GM11168 (cell line): ENCODE data around the gene HNRNPU.
"Not testable (repeated sequence)": the region's sequence is repeated elsewhere in the genome, so short reads cannot be mapped to it uniquely, and the experiment has no call there.

Source experiments
- in situ Hi-C: fragments of 300-500 bp; cut with MboI; formaldehyde crosslinking; loops from one replicate; pipeline ENCODE4 v1.12.0; 2022; ENCODE audit warnings: low sequenced_read_pairs; ENCODE audit not compliant: unreplicated experiment

HNRNPU gene

DNA sequence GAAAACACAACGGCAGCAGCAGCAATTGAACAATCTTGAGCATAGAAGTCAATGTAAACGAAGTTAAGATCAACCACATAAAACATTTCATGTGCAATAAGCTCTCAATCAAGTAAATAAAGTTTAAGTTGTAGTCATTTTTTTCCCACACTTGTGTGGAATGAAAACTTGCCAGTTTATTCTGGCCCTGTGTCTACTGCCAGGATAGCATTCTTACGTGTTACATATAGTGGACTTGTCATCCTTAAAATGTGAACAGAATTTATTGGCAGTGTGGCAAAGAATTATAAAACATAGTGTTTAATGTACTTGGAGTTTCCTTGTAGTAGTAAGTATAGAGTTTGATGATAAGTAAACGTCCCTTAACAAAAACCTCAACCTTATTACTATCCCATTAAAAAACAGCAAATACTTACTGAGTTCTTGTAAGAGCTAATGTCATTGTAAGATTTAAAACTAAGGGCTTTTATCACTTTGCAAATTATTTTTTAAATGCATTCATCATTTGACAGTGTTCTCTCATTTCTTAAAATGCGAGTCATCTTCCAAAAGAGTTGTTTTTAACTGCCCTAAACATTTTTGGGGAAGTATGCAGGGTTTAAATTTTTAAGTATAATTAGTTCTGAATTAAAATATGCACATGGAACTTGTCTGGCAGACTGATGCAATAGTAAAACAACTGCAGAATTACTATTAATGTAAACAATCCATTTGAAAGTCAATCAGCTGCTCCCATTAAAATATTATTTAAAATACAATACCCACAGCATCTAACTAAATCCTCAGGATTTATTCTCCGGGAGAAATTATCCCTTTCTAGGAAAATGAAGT lies 21.0 kb downstream of the HNRNPU start:
- in situ Hi-C loops = no loop called here

DNA sequence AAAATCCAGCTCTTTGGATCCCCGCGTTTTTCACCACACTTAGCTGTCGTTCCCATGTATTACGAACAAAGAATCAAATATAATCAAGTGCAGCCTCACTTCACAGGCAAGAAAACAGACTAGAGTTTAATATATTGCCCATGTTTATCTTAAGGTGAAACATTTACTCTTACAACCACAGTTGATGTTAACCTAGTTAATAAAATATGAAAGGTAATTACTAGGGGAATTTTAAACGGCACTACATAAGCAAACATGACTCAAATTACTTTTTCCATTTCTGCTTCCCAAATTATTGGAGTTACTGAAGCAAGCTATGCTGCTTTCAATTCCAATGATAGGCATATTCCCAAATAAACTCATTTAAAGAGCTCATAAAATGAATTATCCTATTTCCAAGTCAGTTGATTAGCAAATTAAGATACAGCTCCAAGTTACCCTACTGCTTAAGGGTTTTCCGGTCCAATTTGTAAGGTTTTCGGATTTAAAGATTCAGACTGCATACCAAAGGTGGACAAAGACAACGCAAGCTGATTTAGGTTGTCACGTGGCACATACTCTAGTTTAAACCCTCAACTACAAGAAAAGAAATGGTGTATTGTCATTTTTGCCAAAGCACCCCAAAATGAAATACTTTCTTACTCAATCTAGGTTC lies 22.9 kb downstream of the HNRNPU start:
- in situ Hi-C loops = no loop called here

DNA sequence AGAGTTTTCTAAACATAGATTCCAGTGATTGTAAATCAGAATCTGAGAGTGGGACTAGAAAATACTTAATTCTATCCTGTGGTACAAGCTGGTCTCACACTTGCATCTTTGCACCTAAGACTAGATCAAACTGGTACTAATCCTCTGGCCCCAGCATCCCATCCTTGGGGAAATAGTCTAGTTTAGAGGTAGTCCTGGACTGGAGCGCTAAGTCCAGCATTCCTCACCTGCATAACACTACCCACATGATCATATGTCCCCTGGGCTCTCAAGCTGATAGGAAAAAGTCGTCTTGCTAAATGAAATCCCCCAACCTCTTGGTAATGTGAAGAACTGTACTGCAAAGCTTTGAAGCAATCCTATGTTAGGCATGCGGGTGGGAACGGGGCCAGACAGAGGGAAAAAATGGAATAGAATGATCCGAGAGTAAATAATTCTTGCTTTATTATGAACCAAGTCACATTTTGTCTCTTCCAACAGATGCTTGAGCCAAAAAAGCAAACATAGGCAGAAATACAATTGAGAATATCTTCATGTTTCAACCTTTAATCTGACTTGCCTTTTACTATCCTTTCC lies 24.0 kb downstream of the HNRNPU start:
- in situ Hi-C loops = no loop called here

DNA sequence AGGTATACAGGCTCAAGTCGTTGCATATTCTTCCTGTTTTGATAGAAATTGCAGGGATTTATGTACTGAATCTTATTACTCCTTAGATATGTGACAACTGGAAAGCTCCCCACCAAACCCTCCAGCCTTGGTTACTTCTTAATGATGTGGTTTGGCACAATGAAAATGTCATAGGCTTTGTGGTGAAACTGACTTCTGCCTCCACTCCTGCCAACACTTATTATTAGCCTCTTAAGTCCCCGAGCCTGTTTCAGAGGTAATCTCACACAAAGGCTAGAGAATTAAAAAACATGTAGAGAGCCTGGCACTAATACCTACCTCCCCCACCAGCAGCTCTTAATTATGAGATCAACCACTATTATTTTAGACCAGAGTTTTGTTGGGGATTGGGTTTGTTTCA lies 24.7 kb downstream of the HNRNPU start:
- in situ Hi-C loops = no loop called here

DNA sequence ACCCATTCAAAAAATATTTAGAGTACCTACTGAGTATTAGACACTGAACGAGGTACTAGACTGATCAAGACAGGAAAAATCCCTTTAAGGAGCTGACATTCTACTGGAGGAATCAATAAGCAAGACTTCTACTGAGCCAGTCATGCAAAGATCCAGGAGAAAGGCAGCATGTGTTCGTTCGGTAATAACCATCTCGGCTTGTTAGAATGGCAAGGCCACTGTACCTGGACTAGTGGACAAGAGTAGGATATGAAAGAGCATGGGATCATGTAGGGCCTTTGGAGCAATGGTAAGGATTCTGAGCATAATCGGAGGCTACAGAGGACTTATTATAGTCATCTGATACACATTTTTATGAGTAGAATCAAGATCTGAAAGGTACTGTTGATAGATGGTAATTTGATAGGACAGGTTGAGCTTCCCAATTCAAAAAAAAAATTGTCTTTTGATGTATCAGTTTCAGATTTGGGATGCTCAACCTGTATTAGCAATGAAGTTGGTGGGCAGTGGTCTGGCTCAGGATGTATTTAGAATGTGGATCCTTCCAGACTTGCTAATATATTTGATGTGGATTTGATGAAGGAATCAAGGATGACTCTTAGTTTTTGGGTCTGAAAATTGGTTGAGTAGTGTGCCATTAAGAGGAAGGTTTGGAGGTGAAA lies 26.6 kb downstream of the HNRNPU start:
- in situ Hi-C loops = no loop called here

DNA sequence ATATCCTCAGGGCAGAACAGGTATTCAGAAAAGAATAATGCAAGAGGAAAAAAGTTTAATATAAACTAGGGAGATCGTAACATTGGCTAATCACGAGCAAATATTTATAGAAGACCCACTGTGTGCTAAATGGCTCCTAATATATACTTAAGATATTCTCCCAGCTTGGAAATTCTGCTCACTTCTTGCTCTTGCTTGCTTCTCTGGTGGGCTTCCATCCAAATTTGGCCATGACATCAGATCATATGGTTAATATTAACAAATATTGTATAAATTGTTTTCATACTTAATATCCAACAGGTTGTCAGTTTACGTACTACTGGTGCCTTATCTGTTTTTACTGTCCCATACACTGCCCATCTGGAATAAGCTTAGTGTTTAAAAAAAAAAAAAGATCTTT lies 27.8 kb downstream of the HNRNPU start:
- in situ Hi-C loops = no loop called here

DNA sequence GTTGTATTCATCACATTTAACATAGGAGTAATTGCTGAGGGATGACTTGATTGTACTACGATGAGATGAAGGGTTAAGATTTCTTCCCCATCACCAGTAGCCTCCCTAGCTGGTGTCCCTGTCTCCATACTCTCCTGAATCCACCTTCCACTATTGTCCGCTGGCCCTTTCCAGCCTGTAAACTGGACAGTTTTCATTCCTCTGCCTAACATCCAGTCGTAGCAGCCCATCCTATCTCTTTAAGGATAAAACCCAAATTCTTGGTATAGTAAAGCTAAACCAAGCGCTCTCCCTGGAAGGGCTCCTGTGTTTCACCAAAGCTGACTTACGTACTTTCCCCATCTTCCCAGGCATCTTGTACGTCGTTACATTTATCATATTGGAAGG lies 28.2 kb downstream of the HNRNPU start:
- in situ Hi-C loops = no loop called here

DNA sequence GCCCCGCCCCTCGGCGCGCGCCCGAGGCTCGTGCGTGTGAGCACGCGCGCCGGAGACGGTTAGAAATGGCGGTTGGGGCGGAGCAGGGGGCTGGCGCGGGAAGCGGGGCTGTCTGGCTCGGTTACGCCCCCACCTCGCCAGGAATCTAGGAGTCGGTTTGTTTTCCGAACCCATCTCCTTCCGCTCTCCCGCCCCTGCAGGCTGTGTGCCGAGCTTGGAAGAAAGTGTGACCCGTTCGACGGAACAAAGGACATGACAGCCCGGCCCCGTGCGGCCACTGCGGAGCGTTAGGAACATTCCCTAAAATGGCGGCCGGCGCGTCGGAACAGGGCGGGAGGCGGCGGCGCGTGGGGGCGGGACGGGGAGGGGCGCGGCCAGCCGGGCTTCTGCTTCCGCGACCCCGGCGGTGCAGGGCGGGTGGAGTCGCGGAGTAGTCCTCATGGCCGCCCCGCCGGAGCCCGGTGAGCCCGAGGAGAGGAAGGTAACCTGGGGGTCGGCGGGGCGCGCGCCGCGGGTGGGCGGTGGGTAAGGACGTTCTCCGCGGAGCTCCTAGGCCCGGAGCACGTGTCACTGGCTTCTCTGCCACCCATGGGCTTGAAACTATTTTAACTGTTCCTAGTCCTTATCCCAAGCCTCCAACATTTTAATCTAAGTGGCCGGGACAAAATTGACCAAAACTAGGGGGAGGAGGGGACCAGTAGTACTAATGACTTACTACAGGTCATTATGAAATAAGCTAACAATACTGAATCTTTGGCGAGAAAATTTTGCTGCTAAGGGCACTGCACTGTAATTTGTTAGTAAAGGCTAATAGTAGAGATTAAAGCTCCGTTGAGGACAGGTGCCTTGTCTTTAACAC lies 28.8 kb downstream of the HNRNPU start, which contains the start of gene COX20:
Gene COX20, plus strand, starts transcription at position 383 of the 859 bp plus-strand sequence. Its CDS starts 57 bp downstream, at position 440.
- in situ Hi-C loops = no loop called here

DNA sequence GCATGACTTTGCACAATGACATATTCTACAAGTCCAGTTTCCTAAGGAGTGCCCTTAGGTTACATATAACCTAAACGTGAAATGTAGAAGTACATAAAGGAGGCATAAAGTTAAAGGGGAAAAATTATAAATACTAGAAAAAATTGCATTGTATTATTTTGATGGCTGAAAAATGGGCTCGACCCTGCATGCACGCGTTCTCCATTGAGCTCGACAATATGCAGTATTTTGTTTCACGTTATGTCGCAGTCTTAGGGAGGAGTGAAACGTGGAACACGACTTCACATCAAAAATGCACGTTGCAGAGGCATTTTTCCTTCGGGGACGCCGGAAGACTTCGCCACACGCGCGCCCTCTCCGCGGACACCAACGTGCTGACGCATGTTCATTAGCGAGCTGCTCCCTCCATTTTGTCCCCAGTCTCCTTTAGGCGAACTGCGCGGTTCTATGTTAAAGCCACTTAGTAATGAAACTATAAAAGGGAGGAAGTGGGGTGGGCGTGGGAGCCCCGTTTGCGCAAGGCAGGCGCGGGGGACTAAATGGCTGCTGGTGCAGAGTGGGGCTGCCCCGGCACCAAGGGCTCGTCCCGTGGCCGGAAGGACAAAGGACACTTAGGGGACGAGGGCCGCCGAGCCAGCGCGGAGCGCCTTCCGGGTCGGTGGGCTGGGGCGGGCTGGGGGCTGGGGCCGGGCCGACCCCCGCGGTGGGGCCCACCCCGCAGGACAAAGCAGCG lies 29.6 kb downstream of the HNRNPU start:
- in situ Hi-C loops = no loop called here

DNA sequence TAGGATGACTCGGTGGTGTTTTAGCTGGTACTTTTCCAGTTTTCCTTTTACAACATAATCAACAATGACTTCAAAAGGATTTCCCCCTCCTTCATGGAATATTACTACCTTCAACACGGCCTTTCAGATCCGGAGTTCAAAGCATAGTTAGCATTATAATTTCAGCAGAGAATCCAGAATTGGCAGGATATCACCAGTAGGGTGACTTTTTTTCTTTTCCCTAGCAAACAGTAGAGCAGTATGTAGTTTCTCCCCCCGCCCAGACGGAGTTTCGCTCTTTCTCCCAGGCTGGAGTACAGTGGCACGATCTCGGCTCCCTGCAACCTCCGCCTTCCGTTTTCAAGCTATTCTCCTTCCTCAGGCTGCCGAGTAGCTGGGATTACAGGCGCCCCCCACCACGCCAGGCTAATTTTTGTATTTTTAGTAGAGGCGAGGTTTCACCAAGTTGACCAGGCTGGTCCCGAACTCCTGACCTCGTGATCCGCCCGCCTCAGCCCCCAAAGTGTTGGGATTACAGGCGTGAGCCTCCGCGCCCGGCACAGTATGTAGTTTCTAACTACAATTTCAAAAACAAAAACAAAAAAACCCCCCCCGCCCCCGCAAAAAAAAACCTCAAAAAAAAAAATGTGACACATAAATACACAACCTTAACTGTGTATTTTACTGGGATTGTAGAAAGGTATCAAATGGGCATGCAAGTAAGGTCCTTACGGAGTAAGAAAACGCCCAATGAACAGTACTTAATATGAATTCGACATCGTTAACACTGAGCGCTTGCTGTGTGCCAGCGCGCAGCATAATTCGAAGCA lies 30.4 kb downstream of the HNRNPU start:
- in situ Hi-C loops = no loop called here

DNA sequence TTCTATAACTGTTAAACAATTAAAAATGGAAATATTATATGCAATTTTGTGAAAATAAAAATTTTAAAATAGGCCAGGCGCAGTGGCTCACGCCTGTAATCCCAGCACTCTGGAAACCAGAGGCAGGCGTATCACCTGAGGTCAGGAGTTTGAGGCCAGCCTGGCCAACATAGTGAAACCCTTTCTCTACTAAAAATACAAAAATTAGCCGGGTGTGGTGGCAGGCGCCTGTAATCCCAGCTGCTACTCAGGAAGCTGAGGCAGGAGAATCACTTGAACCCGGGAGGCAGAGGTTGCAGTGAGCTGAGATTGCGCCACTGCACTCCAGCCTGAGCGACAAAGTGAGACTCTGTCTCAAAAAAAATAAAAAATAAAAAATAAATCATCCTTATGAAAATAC lies 31.1 kb downstream of the HNRNPU start:
- in situ Hi-C loops = not testable (repeated sequence)

DNA sequence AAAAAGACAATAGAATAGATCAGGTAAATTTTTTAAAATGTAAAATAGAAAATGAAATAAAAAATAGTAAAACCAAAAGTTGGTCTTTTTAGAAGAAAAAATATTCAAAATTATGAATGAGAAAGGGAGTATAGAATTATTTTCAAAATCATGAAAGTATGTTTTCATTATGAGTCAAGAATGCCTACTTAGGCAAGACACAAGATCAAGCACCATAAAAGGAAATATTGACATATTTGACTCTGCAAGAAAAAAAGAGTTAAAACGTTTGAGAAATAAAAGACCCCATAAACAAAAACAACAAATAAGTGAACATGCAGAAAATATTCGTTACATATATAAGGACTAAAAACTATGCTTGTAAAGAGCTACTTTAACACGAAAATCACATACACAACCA lies 33.7 kb downstream of the HNRNPU start:
- in situ Hi-C loops = no loop called here

DNA sequence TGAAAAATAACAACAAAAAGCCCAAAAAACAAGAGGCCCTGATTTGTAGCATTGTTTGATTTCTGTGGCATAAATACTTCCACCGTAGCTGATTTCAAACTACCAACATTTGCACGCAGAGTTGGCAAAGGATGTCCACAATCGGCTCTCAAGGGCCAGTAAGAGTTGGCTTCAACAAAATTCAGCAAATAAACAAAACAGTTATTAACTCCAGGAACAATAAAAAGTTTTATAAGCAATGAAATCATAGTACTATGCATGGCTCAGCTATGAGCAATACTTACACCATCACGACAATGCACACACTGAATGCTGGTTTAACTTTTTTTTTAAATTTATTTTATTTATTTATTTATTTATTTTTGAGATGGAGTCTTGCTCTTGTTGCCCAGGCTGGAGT lies 37.6 kb downstream of the HNRNPU start:
- in situ Hi-C loops = no loop called here

DNA sequence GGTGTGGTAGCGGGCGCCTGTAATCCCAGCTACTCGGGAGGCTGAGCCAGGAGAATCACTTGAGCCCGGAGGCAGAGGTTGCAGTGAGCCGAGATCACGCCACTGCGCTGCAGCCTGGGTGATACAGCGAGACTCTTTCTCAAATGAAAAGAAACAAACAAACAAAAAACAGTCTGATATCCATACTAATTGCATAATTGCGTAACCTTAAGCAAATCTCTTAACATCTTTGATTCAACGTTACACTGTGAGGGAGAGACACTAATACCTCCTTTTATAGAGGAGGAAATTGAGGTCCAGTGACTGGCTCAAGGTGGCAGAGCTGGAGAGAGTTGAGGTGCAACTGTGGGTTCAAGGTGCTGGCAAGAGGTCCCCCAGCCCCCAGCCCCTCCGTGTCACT lies 41.5 kb downstream of the HNRNPU start:
- in situ Hi-C loops = no loop called here

DNA sequence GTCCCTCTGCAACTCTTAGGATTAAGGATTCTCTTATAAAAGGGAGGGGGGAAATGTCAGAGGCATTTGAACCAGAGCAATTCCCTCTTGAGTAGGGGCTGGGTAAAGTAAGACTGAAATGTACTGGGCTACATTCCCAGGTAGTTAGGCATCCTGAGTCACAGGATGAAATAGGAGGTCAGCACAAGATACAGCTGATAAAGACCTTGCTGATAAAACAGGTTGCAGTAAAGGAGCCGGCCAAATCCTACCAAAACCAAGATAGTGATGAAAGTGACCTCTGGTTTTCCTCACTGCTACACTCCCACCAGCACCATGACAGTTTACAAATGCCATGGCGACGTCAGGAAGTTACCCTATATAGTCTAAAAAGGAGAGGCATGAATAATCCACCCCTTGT lies 43.2 kb downstream of the HNRNPU start:
- in situ Hi-C loops = no loop called here

DNA sequence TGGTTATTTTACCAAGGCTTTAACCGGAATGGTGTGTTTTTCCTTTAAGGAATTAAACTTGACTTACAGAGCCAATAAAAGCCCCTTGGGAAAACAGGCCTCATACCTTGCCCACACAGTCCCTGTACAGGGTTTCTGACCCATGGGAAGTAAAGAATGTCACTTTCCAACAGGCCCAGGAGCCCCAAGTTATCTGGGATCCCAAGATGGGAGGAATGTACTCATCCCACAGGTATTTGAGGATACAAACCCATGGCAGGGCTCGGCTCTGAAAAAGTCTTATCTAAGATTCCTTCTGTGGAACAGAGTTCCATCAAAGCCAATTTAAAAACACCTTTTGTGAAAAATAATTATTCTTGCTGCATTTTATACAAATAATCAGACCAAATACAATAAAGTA lies 44.2 kb downstream of the HNRNPU start:
- in situ Hi-C loops = no loop called here

DNA sequence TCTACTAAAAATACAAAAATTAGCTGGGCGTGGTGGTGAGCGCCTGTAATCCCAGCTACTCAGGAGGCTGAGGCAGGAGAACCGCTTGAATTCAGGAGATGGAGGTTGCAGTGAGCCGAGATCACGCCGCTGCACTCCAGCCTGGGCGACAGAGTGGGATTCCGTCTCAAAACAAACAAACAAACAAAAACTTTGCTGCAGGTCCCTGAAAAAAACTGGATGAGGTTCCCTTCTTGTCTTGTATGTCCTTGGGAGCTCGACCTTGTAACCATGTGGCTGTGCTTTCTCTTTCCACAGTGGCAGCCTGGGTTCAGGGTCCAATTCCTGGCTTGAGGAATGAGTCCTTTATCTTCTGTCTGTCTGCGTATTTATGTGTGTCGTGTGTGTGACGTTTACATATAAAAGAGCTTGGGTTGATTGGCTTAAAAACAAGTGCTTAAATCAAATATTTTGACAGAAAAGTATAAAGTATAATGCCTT lies 46.9 kb downstream of the HNRNPU start:
- in situ Hi-C loops = no loop called here

DNA sequence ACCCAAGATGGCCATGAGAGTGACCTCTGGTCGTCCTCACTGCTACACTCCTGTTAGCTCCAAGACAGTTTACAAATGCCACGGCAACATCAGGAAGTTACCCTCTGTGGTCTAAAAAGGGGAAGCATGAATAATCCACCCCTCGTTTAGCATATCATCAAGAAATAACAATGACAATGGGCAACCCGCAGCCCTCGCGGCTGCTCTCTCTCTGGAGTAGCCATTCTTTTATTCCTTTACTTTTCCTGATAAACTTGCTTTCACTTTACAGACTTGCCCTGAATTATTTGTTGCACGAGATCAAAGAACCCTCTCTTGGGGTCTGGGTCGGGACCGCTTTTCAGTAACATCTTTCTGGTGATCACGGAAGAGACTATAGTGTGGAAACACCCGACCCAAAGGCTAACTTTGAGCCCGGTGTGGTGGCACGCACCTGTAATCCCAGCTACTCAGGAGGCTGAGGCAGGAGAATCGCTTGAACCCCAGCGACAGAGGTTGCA lies 48.7 kb downstream of the HNRNPU start:
- in situ Hi-C loops = no loop called here
